DMS114 treated with DMSO at 0.1 percent for 48 hours (cell line): ENCODE measurements around the gene KCNN3.

Experiments
- DNase-seq: peaks from one replicate; lab custom pipeline; 2025; ENCODE audit not compliant: unreplicated experiment; lab: John Stamatoyannopoulos, UW

KCNN3 gene

GRCh38 chr1:154752273-154753030 is 117.6 kb downstream of the KCNN3 start:
- no peak for DNase-seq

GRCh38 chr1:154751690-154752089 is 118.4 kb downstream of the KCNN3 start:
- DNase-seq: no peak

- no peak for DNase-seq
These were observed 119.1 kb downstream of the KCNN3 start for GRCh38 chr1:154750681-154751665.

GRCh38 chr1:154749078-154749760 is 120.9 kb downstream of the KCNN3 start:
- no peak for DNase-seq

- no peak for DNase-seq
These were observed 121.7 kb downstream of the KCNN3 start for GRCh38 chr1:154748405-154748775.

- DNase-seq: no peak
These were observed 122.2 kb downstream of the KCNN3 start for GRCh38 chr1:154747740-154748404.

GRCh38 chr1:154747380-154747739 is 122.7 kb downstream of the KCNN3 start:
- no peak for DNase-seq

GRCh38 chr1:154746622-154747299 is 123.3 kb downstream of the KCNN3 start:
- no peak for DNase-seq

GRCh38 chr1:154745750-154746425 is 124.2 kb downstream of the KCNN3 start:
- DNase-seq: no peak

GRCh38 chr1:154745286-154745731 is 124.8 kb downstream of the KCNN3 start:
- no peak for DNase-seq

GRCh38 chr1:154744352-154745035 is 125.6 kb downstream of the KCNN3 start:
- DNase-seq: no peak

- no peak for DNase-seq
These were observed 126.5 kb downstream of the KCNN3 start for GRCh38 chr1:154743526-154744036.

GRCh38 chr1:154742606-154743005 is 127.5 kb downstream of the KCNN3 start:
- no peak for DNase-seq

GRCh38 chr1:154741741-154742495 is 128.2 kb downstream of the KCNN3 start:
- no peak for DNase-seq

- no peak for DNase-seq
These were observed 128.8 kb downstream of the KCNN3 start for GRCh38 chr1:154741327-154741726.

- no peak for DNase-seq
These were observed 130.4 kb downstream of the KCNN3 start for GRCh38 chr1:154739654-154740053.

GRCh38 chr1:154736841-154737240 is 133.2 kb downstream of the KCNN3 start:
- no peak for DNase-seq

GRCh38 chr1:154735804-154736168 is 134.3 kb downstream of the KCNN3 start:
- DNase-seq: no peak
